GM13976 (cell line): ENCODE measurements around the gene PA2G4.

ENCODE experiments used
- DNase-seq: peaks from one replicate; pipeline ENCODE4 v3.0.0; 2012; ENCODE audit warnings: low spot score
- in situ Hi-C: fragments of 300-500 bp; cut with MboI; formaldehyde crosslinking; loops from one replicate; pipeline ENCODE4 v1.12.0; 2022; ENCODE audit warnings: low sequenced_read_pairs, mixed read lengths, inconsistent platforms; ENCODE audit not compliant: unreplicated experiment
- TF ChIP-seq, protein P1 (sequence below): IDR thresholded peaks from 2 replicates; pipeline ENCODE4 v1.5.1; 2012; ENCODE audit warnings: borderline replicate concordance, mild to moderate bottlenecking; ENCODE audit not compliant: insufficient read depth; ENCODE audit errors: extremely low read depth, missing control alignments, control extremely low read depth

Gene PA2G4

DNA sequence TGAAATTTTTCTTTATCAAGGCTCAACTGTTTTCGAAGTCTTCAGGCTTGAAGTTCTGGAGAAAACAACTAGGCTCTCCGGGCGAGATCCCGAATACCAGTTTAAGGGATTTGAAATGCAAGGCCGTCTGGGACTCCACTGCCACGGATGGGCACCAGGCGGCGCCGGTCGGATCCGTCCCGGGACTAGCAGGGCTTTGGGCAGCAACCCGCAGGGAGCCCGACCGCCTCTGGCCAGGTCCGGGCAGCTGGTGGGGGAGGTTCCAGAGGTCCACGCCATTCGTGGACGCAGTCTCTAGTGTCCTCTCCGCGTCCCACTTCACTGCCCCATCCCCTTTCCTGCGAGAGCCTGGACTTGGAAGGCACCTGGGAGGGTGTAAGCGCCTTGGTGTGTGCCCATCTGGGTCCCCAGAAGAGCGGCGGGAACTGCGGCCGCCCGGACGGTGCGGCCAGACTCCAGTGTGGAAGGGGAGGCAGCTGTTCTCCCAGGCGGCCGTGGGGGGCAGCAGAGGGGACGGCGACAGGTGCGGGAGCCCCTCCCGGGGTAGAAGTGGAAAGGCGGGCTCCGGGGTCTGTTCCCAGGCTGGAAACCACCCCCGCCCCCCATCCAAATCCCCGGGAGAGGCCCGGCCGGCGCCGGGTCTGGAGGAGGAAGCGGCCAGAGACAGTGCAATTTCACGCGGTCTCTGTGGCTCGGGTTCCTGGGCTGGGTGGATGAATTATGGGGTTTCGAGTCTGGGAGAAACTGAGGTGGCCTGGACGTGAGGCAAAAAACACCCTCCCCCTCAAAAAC, 25.2 kb upstream of the PA2G4 start:
- peak; percentile 87 for DNase-seq
- TF ChIP-seq, protein P1, sequence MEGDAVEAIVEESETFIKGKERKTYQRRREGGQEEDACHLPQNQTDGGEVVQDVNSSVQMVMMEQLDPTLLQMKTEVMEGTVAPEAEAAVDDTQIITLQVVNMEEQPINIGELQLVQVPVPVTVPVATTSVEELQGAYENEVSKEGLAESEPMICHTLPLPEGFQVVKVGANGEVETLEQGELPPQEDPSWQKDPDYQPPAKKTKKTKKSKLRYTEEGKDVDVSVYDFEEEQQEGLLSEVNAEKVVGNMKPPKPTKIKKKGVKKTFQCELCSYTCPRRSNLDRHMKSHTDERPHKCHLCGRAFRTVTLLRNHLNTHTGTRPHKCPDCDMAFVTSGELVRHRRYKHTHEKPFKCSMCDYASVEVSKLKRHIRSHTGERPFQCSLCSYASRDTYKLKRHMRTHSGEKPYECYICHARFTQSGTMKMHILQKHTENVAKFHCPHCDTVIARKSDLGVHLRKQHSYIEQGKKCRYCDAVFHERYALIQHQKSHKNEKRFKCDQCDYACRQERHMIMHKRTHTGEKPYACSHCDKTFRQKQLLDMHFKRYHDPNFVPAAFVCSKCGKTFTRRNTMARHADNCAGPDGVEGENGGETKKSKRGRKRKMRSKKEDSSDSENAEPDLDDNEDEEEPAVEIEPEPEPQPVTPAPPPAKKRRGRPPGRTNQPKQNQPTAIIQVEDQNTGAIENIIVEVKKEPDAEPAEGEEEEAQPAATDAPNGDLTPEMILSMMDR, result peak; percentile 63
- in situ Hi-C loops, result no loop called here

DNA sequence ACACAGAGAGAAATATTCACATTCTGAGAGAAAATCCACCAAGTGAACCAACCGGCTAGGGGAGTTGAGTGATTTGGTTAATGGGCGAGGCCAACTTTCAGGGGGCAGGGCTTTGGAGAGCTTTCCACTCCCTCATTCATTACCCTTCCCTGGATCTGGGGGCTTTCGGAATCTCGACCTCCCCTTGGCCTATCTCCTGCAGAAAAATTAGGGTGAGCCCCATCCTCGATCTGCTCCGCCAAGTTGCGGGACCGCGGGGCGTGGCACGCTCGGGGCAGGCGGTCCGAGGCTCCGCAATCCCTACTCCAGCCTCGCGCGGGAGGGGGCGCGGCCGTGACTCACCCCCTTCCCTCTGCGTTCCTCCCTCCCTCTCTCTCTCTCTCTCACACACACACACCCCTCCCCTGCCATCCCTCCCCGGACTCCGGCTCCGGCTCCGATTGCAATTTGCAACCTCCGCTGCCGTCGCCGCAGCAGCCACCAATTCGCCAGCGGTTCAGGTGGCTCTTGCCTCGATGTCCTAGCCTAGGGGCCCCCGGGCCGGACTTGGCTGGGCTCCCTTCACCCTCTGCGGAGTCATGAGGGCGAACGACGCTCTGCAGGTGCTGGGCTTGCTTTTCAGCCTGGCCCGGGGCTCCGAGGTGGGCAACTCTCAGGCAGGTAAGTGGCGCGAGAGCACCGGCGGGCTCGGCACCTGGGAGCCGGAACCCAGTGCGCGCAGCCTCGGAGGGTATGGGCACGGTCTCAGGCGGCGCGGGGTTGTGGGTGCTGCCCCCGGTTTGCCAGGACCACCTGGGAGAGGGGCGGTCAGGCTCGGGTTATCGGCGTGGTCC, 24.4 kb upstream of the PA2G4 start, which contains the start of gene ERBB3:
ERBB3 (plus strand) TSS at position 443 of the 833 bp plus-strand sequence; CDS start at position 579, 136 bp downstream.
- in situ Hi-C loops, result no loop called here
- peak; percentile 77 for DNase-seq

DNA sequence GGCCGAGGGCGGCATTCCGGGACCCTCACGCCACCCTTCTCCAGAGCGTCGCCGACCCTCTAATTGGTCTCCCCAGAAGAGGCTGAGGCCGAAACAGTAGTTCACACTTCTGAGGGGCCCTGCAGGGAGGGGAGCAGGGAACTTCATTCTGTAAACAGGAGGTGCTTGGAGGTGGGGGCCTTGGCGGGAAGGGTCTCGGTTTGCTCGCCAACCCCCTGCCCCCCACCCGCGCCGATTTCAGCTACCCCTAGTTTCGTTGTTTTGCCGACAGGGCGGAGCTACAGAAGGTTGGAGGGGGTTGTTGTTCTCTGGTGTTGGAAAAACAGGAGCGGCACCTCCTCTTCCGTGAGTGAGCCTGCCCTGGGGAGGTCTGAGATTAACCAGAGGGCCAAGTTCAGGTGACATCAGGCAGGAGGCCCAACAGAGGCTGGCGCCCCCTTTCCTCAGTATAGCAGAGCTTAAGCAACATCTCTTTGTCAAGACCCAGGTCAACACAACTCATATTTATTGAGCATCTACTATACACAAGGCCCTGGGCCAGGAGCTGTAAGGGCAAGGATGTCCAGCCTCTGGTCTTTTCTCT, 23.7 kb upstream of the PA2G4 start:
- in situ Hi-C loops, result no loop called here
- TF ChIP-seq, protein P1, result no peak
- DNase-seq, result no peak

More for the DNA sequence above, 24.4 kb upstream of the PA2G4 start, which contains the start of gene ERBB3:
- TF ChIP-seq, protein P1, result no peak

DNA sequence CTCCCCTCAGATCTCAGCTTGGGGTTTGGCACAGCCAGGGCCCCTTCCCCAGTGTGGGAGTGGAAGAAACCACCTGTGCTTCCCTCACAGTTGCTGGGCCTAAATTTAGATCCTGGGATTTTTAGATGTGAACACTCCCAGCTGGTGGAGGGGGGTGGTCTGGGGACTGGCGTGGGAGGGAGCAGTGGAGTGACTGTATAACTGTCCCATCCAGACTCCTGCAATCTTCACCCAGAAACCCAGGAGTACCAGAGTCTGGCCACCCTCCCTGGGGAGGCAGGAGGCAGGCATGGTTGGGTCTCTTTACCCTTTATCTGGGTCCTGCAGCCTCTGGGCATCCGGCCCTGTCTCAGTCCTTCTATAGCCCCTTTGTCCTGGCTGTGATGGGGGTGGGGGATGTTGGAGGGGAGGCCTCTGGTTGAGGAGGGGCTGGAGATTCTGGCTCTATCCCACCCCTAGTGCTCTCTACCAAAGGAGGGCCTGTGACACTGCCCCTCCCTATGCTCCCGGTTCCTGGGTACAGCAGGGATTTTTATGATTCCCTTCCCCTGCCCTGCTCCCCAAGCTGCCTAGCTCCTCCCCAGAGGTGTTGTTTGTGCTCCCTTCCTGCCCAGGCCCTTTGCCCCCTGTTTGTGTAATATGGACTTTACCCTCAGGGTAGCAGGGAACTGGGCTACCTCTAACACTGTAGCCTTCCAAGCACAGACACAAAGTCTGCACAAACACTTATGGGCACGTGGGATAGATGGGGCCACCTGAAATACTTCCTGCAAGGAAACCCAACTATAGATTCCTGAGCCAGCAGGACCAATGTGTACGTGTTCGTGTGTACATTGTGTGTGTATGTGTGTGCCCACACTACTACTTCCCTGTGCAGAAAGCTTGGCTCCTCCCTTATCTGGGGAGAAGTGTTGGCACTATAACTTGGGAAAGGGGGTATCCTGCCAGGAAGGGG, 22.7 kb upstream of the PA2G4 start:
- in situ Hi-C loops, result no loop called here
- no peak for DNase-seq
- TF ChIP-seq, protein P1, result no peak

DNA sequence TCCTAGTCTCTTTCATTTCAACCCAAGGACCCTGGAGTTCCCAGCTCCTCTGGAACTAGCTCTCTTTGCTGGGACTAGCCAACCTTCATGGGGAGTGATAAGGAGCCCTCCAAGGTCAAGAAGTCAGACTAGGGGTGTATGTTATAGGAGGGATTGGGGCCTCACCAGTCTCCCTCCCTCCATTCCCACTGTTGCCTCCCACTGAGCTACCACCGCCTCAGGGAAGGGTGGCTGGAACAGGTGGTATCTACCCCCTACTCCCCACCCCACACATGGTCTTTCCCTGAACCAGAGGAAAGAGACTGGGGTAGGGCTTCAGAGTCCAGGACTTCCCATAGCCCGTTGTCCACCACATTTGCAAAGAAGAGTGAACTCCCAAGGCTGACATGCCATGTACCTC, 22.0 kb upstream of the PA2G4 start:
- in situ Hi-C loops, result no loop called here
- TF ChIP-seq, protein P1, result no peak
- DNase-seq, result no peak
